Left lobe of liver (tissue), 2 donors: ENCODE data around the gene SLC22A4. TPM values are rescaled to one million over a fixed set of nuclear protein-coding genes. Genes with fewer than 3 reads are reported as not detected.

ENCODE experiments used
- ATAC-seq: fragments of 200-7000 bp; cut with Tn5 transposase; one replicate; pipeline ENCODE4 v1.9.1; 2020; ENCODE audit warnings: mild to moderate bottlenecking, moderate library complexity
- DNase-seq: peaks from one replicate; pipeline ENCODE4 v3.0.0-alpha.2; 2020; ENCODE audit warnings: low spot score
- total RNA-seq: library from RNA; stranded (reverse); gene quantifications from one replicate; pipeline ENCODE4 v1.2.1, GENCODE V29; 2021
- donor health status: DM: no; HTN: no; CAD: no; lungs with moderate emphysema.
- donor health status: DM: no; HTN: yes; CAD: no.

Gene SLC22A4
- total RNA-seq, 1 donor from 2014 or later: 0.20 TPM

DNA sequence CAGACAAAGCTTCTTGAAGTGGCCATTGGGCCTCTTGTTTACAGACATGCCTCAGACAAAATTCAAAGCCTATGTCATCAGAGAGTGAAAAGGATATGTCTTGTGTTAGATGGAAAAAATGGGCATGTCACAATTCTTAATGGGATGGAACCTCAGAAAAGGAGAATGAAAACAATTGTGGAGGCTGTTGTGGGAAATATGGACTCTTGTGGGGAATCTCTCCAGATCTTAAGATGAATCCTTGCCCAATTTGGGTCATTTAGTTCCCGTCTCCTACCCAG is 94.8 kb downstream of the SLC22A4 start:
- ATAC-seq: no peak
- DNase-seq: no peak

DNA sequence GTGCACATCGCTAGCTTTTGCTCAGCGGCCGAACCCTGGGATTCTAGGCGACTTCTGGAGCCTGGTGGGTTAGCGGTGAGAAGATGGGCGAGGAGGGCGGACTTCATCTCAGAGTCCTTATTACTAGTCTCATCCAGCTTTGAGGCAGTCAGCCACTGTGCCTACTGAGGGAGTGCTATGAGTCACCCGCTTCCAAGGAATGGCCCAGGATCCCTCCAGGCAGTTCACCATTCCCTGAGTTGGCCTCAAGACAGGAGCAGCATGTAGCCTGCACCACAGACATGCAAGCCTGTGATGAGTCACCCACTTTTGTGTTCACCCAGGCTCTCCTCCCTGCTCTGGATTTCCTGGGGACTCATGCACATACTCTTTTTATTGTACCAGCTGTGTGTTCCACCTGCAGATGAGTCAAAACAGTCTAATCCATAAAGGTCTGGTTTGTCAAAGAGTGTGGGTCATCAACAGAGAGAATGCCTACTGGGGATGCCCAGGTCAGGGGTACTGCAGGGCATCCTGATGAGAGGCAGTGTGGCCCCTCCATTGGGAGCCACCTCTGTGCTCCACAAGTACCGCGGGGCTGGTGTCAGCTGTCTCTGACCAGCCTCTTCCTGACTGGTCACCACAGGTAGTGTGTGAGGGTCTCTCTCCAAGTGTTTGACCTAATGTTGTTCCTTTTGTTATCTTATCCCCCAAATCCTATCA is 95.5 kb downstream of the SLC22A4 start:
- no peak for DNase-seq
- no peak for ATAC-seq

DNA sequence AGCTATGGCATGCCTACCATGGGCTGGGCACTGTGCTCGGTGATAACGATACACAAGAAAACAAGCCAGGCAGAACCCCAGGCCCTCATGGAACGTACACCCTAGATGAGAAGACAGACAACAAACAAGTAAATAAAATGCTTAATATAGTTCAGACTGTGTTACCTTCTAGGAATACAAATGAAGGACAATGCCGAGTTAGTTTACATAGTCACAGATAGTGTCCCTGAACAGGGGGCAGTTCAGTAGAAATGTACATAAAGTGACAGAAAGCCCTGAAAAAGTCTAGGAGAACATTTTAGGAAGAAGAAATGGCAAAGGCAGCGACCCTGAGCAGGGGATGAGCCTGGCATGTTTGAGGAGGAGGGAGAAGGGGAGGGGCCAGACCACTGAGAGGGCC is 97.1 kb downstream of the SLC22A4 start:
- DNase-seq (no peak), ATAC-seq (no peak)

DNA sequence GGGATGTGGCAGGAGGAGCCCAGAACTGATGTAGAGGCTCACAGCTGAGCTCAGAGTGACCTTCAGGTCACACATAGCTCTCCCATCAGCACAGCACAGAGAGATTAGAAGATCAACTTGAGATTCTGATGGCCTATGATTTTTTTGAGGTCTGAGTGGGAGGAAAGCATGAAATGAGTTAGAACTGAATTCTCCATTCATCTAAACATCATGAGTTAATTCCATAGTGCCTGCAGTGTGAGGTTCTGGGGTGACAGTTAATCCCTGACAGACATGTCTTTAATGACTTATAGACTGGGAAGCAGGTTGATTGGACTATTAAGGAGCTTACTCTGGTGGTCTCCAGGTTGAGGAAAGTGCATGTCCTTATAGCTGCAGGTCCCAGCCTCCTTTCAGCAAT is 97.7 kb downstream of the SLC22A4 start:
- DNase-seq (no peak), ATAC-seq (no peak)

DNA sequence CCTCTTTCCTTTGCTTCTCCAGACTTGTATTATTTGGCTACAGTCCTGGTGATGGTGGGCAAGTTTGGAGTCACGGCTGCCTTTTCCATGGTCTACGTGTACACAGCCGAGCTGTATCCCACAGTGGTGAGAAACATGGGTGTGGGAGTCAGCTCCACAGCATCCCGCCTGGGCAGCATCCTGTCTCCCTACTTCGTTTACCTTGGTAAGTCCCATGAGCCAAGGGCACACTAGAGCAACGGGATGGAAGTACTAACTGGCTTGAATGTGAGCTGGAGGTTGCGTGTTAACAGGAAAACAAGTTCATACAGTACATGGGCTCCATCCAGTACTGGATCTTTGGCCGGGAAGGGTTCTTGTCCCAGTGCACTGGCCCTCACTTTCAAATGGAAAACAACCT is 98.2 kb downstream of the SLC22A4 start:
- DNase-seq (no peak), ATAC-seq (no peak)

DNA sequence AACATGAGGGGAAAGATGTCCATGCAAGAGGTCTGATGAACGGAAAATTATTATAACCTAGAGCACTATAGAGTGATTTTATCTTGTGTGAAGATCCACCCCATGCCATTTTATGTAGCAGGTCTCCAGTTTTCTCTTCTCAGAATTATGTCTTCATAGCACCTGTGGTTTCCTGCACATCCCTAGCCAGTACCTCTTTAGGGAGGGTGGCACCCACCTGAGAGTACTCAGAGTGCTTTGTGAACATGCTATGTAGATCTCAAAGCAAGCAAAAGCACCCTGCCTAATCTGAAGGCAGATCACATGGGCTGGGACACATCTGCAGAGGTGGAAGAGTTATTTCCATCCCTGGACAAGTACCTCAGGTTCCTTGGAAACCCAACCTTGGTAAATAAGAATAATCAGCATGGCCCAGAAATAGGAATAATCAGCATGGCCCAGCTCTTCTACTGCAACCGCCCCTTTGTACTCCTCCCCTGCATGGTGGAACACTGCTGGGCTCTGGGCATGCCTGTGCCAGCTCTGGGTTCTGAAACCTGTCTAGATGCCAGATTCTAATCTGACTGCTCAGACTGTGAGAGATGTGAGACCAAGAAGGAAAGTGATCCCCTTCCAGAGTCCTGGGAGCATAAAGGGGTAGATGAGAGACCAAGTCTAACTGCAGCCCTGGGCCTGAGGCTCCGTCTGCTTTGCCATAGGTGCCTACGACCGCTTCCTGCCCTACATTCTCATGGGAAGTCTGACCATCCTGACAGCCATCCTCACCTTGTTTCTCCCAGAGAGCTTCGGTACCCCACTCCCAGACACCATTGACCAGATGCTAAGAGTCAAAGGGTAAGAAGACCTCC is 99.0 kb downstream of the SLC22A4 start:
- DNase-seq: no peak

More for the DNA sequence above, 99.0 kb downstream of the SLC22A4 start:
- ATAC-seq: peak; percentile 22

Other genes starting within 250 kb of the SLC22A4 start
- gene IL3, start 233.7 kb upstream of the SLC22A4 start, total RNA-seq: not detected
- not detected for gene CSF2, start 220.6 kb upstream of the SLC22A4 start, total RNA-seq
- gene P4HA2, start 66.5 kb upstream of the SLC22A4 start, total RNA-seq: 13.8 TPM
- 0.88 TPM for gene PDLIM4, start 36.7 kb upstream of the SLC22A4 start, total RNA-seq
- 8.8 TPM for gene SLC22A5, start 75.3 kb downstream of the SLC22A4 start, total RNA-seq
- 24.8 TPM for gene IRF1, start 196.4 kb downstream of the SLC22A4 start, total RNA-seq
- not detected for gene IL5, start 249.1 kb downstream of the SLC22A4 start, total RNA-seq